GM12872 (cell line): ENCODE results near the gene ZNF735.

Experiments used
- TF ChIP-seq, protein P1 (sequence below): IDR thresholded peaks from 3 replicates; pipeline ENCODE4 v1.5.1; 2011; ENCODE audit warnings: low read depth, mild to moderate bottlenecking, low read length, moderate library complexity; ENCODE audit not compliant: insufficient read depth

The ZNF735 gene

GRCh38 chr7:64206903-64207302 lies at the start of gene ZNF735:
TSS of gene ZNF735 (plus strand) at chr7:64207203. CDS start at chr7:64207203, 0 bp downstream.
- TF ChIP-seq, protein P1, sequence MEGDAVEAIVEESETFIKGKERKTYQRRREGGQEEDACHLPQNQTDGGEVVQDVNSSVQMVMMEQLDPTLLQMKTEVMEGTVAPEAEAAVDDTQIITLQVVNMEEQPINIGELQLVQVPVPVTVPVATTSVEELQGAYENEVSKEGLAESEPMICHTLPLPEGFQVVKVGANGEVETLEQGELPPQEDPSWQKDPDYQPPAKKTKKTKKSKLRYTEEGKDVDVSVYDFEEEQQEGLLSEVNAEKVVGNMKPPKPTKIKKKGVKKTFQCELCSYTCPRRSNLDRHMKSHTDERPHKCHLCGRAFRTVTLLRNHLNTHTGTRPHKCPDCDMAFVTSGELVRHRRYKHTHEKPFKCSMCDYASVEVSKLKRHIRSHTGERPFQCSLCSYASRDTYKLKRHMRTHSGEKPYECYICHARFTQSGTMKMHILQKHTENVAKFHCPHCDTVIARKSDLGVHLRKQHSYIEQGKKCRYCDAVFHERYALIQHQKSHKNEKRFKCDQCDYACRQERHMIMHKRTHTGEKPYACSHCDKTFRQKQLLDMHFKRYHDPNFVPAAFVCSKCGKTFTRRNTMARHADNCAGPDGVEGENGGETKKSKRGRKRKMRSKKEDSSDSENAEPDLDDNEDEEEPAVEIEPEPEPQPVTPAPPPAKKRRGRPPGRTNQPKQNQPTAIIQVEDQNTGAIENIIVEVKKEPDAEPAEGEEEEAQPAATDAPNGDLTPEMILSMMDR = no peak

DNA sequence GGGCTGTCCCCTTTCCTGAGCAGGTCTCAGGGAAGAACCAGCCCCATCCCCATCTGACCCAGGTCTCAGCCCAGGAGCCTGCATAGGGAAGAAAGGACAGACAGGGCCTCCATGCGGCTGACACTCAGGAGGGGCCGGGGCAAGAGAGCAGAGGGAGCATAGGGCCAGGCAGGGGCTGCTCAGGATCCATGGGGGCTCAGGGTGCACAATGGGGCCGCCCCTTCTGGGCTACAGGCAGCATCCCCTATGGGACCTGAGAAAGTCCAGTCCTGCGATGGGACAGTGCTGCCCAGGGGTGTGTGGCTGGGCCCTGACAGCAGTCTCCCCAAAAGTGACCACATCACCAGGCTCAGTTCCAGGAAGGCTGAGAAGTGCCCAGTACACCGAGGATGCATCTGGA lies 32.7 kb upstream of the ZNF735 start:
- TF ChIP-seq, protein P1 = no peak

DNA sequence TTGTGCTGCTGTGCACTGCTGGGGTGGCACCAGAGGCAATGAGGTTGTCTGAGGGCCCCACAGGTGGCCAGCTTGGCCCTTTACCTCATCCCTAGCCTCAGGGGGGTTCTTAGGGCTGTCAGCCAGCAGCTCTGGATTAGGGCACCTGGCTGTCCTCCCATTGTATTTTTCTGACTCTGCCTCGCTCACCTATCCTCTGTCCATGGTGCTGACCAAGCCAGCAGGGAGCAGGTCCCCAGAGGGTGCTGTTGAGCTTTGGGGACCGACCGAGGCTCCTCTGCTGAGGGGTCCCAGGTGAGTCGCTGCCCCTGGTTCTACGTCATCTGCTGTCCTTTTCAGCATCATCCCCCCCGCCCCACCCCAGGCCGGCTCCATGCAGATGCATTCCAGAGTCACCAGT lies 32.1 kb upstream of the ZNF735 start:
- TF ChIP-seq, protein P1 = no peak

- TF ChIP-seq, protein P1 = no peak
These were observed 26.0 kb upstream of the ZNF735 start for GRCh38 chr7:64180989-64181388.

DNA sequence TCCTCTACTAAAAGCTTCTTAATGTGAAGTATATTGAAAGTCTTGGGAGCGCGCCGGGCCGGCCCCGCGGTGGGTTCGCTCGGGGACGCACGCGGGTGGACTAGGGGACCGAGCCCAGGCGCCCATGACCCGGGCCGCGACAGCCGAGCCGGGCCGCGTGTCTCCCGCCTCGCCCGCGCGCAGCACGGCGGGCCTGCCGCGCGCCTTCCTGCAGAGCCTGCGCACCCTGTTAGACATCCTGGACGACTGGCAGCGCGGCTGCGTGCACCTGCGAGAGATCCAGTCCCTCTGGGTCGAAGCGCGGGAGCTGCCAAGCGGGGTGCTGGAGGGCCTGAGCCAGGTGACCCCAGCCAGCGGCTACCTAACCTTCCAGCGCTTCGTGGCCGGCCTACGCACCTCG lies 25.4 kb upstream of the ZNF735 start:
- TF ChIP-seq, protein P1 = no peak

DNA sequence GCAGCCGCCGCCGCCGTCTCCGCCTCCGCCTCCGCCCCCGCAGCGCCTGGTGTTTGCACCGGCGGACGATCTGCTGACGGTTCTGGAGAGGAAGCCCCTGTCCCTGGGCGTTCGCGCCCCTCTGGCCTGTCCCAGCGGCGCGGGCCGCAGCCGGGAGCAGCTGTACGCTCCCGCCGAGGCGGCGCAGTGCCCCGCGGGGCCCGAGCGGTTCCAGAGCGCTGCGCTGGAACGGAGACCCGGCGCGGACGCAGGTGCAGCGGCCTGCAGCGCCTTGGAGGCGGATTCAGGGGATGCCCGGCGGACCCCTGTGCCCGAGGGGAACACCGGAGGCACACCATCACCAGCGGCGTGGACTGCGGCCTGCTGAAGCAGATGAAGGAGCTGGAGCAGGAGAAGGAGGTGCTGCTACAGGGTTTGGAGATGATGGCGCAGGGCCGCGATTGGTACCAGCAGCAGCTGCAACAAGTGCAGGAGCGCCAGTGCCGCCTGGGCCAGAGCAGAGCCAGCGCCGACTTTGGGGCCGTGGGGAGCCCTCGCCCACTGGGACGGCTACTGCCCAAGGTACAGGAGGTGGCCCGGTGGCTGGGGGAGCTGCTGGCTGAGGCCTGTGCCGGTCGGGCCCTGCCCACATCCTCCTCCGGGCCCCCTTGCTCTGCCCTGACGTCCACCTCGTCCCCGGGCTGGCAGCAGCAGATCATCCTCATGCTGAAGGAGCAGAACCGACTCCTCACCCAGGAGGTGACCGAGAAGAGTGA lies 24.8 kb upstream of the ZNF735 start:
- TF ChIP-seq, protein P1 = no peak

GRCh38 chr7:64183126-64183742 lies 23.8 kb upstream of the ZNF735 start:
- TF ChIP-seq, protein P1 = peak; percentile 60
